ENCODE measurements around the gene IRAK1. TPM values are rescaled to one million over a fixed set of nuclear protein-coding genes. Genes with fewer than 3 reads are reported as not detected.

IRAK1 gene
- total and polyA plus RNA-seq, 9 of the 15 experiments (the other 6 are each of a cell fraction or from before 2014, with no cell fraction given): 11.6 to 261 (median 91.6) TPM

DNA sequence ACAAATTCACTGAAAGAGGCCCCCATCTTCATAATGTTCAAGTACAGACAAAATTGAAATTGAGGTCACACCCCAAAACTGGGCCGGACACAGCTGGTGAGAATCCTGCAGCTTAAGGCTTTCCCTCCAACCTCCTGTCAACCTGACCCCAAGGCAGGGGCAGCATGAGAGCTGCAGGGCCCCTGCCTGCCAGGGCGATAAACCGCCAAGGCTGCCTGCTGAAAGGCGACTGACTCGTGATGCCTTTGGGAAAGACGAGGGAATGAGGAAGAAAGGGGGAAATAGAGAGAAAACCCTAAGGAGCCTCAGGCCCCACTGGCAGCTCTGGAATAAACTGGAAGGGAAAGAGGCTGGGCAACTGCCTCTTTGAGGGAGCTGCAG lies 7.3 kb upstream of the IRAK1 start:
- Histone ChIP-seq H4K20me1 (replicated peaks; ENCODE audit: control insufficient read depth, insufficient read depth, low read length) (no peaks in the 10 kb centered on the region), H3K9me3 (replicated peaks; ENCODE audit: control insufficient read depth, insufficient read depth, low read depth, low read length) (no peaks in the 10 kb centered on the region), H3K4me1 (replicated peaks in 1 of 2; ENCODE audit: control insufficient read depth in 2 of 2, insufficient read depth in 2 of 2, low read length in 2 of 2) (peaks cover 4 to 24% of the 10 kb centered on the region in 2 experiments; a peak in 4 of 5 replicates), H3K27me3 (ENCODE audit: control insufficient read depth in 2 of 2, insufficient read depth in 2 of 2, low read length in 2 of 2) (no peaks in the 10 kb centered on the region), H3K9me1 (ENCODE audit: control insufficient read depth, insufficient read depth, low read length) (no peaks in the 10 kb centered on the region), H3K4me2 (ENCODE audit: insufficient read depth, low read length) (no peak overlapping the region), H2AFZ (ENCODE audit: low read depth, low read length) (no peak overlapping the region), H3K36me3 (ENCODE audit: control insufficient read depth, insufficient read depth, low read length) (peaks cover 67% of the 10 kb centered on the region; the same call in 2 of the 3 replicates), H3K27ac (ENCODE audit: extremely low read depth, low read depth, low read length) (no peak overlapping the region), H3K4me3 (no peak overlapping the region), H3K9ac (ENCODE audit: insufficient read depth in 1 of 2, low read depth in 2 of 2, low read length in 2 of 2) (no peak overlapping the region), H3K79me2 (ENCODE audit: control insufficient read depth, insufficient read depth, low read length) (peaks cover 5% of the 10 kb centered on the region; the same call in 2 of the 3 replicates)
- ATAC-seq (no peak), DNase-seq (ENCODE audit: extremely low read depth in 1 of 4, low spot score in 3 of 4) (no peak), FAIRE-seq (no peak)
- ChIA-PET POLR2A (interaction anchor here (0.6 to 2.7 kb wide), 4 partner anchors 8 to 278 kb away, joined by 4 to 8 read pairs (median 4); no protein-coding TSS in a partner anchor), CTCF (ENCODE audit: low intra/inter-chr PET ratio) (no interaction called here)
- TF ChIP-seq CREM (IDR thresholded peaks at IDR 0.05; ENCODE audit: low read depth): no peak
- no peak for TF ChIP-seq ZNF23 (CRISPR knock-in tag; IDR thresholded peaks at IDR 0.05)
- TF ChIP-seq, protein P1, sequence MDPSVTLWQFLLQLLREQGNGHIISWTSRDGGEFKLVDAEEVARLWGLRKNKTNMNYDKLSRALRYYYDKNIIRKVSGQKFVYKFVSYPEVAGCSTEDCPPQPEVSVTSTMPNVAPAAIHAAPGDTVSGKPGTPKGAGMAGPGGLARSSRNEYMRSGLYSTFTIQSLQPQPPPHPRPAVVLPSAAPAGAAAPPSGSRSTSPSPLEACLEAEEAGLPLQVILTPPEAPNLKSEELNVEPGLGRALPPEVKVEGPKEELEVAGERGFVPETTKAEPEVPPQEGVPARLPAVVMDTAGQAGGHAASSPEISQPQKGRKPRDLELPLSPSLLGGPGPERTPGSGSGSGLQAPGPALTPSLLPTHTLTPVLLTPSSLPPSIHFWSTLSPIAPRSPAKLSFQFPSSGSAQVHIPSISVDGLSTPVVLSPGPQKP (CRISPR knock-in tag; IDR thresholded peaks at IDR 0.05): no peak
- no peak for TF ChIP-seq GABPB2 (CRISPR knock-in tag; conservative IDR thresholded peaks at IDR 0.05)
- no peak for TF ChIP-seq ZNF3 (CRISPR knock-in tag; IDR thresholded peaks at IDR 0.05)
- no peak for TF ChIP-seq ZNF785 (CRISPR knock-in tag; IDR thresholded peaks at IDR 0.05)
- no peak for TF ChIP-seq RBM17 (IDR thresholded peaks at IDR 0.05; ENCODE audit: borderline replicate concordance, low read depth, low read length)
- TF ChIP-seq HLTF (IDR thresholded peaks at IDR 0.05): no peak
- TF ChIP-seq MIER1 (IDR thresholded peaks at IDR 0.05; ENCODE audit: low read depth): no peak
- TF ChIP-seq, protein P2, sequence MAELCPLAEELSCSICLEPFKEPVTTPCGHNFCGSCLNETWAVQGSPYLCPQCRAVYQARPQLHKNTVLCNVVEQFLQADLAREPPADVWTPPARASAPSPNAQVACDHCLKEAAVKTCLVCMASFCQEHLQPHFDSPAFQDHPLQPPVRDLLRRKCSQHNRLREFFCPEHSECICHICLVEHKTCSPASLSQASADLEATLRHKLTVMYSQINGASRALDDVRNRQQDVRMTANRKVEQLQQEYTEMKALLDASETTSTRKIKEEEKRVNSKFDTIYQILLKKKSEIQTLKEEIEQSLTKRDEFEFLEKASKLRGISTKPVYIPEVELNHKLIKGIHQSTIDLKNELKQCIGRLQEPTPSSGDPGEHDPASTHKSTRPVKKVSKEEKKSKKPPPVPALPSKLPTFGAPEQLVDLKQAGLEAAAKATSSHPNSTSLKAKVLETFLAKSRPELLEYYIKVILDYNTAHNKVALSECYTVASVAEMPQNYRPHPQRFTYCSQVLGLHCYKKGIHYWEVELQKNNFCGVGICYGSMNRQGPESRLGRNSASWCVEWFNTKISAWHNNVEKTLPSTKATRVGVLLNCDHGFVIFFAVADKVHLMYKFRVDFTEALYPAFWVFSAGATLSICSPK (IDR thresholded peaks at IDR 0.05; ENCODE audit: borderline replicate concordance): no peak
- TF ChIP-seq, protein P3, sequence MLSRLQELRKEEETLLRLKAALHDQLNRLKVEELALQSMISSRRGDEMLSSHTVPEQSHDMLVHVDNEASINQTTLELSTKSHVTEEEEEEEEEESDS (CRISPR knock-in tag; IDR thresholded peaks at IDR 0.05): no peak
- no peak for TF ChIP-seq RBBP5 (IDR thresholded peaks at IDR 0.05; ENCODE audit: borderline replicate concordance, insufficient read depth, low read length, poor library complexity, severe bottlenecking)
- 100% methylated on average over 5 of the region's 6 CpGs for WGBS (ENCODE audit: insufficient coverage, low coverage, missing lambda C conversion rate)
- intact Hi-C loops (cut with micrococcal nuclease): no loop called here
- in situ Hi-C loops (cut with MboI): no loop called here
- BruUV-seq (replicated peaks): no TSS peak
